GM12875 (cell line): ENCODE data around the gene MTHFD2L.

Experiments used
- H3K4me3 ChIP-seq: one replicate; pipeline ENCODE4 v1.5.1; 2011; ENCODE audit warnings: low read depth, low read length, control low read depth
- CTCF ChIP-seq: IDR thresholded peaks from 2 replicates; pipeline ENCODE4 v1.5.1; 2011; ENCODE audit warnings: low read depth, mild to moderate bottlenecking, control low read depth, inconsistent platforms, low read length, moderate library complexity, borderline replicate concordance; ENCODE audit not compliant: insufficient read depth

MTHFD2L gene

GRCh38 chr4:74319470-74319869 lies 161.6 kb downstream of the MTHFD2L start:
- TF ChIP-seq CTCF, result no peak
- no peak overlapping the region for H3K4me3 ChIP-seq

- no peak overlapping the region for H3K4me3 ChIP-seq
- peak; percentile 27; the same call in 1 of the 2 replicates for TF ChIP-seq CTCF
These were observed 162.7 kb downstream of the MTHFD2L start for GRCh38 chr4:74320559-74321118.

GRCh38 chr4:74322301-74322700 lies 164.4 kb downstream of the MTHFD2L start:
- no peak for TF ChIP-seq CTCF

GRCh38 chr4:74323663-74324062 lies 165.7 kb downstream of the MTHFD2L start:
- no peak for TF ChIP-seq CTCF

More at GRCh38 chr4:74322301-74322700, 164.4 kb downstream of the MTHFD2L start:
- H3K4me3 ChIP-seq, result no peak overlapping the region

GRCh38 chr4:74324262-74324661 lies 166.3 kb downstream of the MTHFD2L start:
- no peak for TF ChIP-seq CTCF
- no peak overlapping the region for H3K4me3 ChIP-seq

More at GRCh38 chr4:74323663-74324062, 165.7 kb downstream of the MTHFD2L start:
- H3K4me3 ChIP-seq, result no peak overlapping the region

GRCh38 chr4:74325886-74326285 lies 168.0 kb downstream of the MTHFD2L start:
- TF ChIP-seq CTCF, result no peak
- H3K4me3 ChIP-seq, result no peak overlapping the region

- no peak overlapping the region for H3K4me3 ChIP-seq
- TF ChIP-seq CTCF, result no peak
These were observed 169.8 kb downstream of the MTHFD2L start for GRCh38 chr4:74327762-74328161.
